Ishikawa (cell line): ENCODE results near the gene FLT1.

ENCODE experiments used
- CREB1 ChIP-seq: IDR thresholded peaks from 2 replicates; pipeline ENCODE4 v1.6.1; 2012; ENCODE audit warnings: low read depth
- EP300 ChIP-seq: IDR thresholded peaks from 2 replicates; pipeline ENCODE4 v1.6.1; 2012; ENCODE audit warnings: borderline replicate concordance
- REST ChIP-seq: IDR thresholded peaks from 2 replicates; pipeline ENCODE4 v1.6.1; 2012; ENCODE audit warnings: low read depth, mild to moderate bottlenecking

DNA sequence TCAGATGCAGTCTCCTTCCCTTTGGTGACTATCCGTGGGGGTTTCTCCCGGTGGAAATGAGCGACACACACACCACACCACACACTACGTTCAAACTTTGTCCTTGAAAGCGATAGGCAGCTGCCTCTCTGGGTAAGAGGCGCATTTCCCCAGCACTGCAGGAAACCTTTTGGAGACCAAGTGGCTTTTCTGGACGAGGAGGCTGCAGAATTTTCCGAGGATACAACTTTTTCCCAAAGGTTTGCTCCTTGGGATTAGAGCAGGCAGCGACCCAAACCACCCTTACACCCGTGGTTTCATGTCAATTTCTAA lies 38.2 kb upstream of the FLT1 start:
- TF ChIP-seq CREB1 (no peak), REST (no peak), EP300 (no peak)
